Cardiac muscle cell (in vitro differentiated cells and primary cell): ENCODE results near the gene ELP5. TPM values are rescaled to one million over a fixed set of nuclear protein-coding genes. Genes with fewer than 3 reads are reported as not detected.

ENCODE experiments used
- DNase-seq, 2 donors: peaks; one replicate each; pipeline versions ENCODE4 v3.0.0 to v3.0.0-alpha.2; 2010 to 2017; ENCODE audit warnings: low read depth in 1 of 2, low spot score in 1 of 2
- H3K27ac ChIP-seq: fragments of 200-600 bp; sonication (generic); 2 replicates; pipeline ENCODE4 v1.5.1; 2016
- H3K27me3 ChIP-seq: fragments of 200-600 bp; sonication (generic); 2 replicates; pipeline ENCODE4 v1.6.0; 2016; ENCODE audit warnings: control low read depth
- H3K36me3 ChIP-seq: fragments of 200-600 bp; sonication (generic); 2 replicates; pipeline ENCODE4 v1.5.1; 2016; ENCODE audit warnings: control low read depth
- H3K4me1 ChIP-seq: fragments of 200-600 bp; sonication (generic); 2 replicates; pipeline ENCODE4 v1.8.1; 2017; ENCODE audit warnings: low read depth, mild to moderate bottlenecking, mixed run types
- H3K4me3 ChIP-seq: fragments of 200-600 bp; sonication (generic); 2 replicates; pipeline ENCODE4 v1.5.1; 2016; ENCODE audit warnings: mild to moderate bottlenecking
- H3K9me3 ChIP-seq: fragments of 200-600 bp; sonication (generic); 2 replicates; pipeline ENCODE4 v1.5.1; 2017; ENCODE audit warnings: low read depth, mild to moderate bottlenecking, control low read depth
- CTCF ChIP-seq: IDR thresholded peaks from 2 replicates; pipeline ENCODE4 v1.5.1; 2012; ENCODE audit warnings: low read depth, mild to moderate bottlenecking, low read length
- polyA plus RNA-seq: library from polyadenylated mRNA; unstranded; fragments of >200 nt; fragmentation: Nextera tagmentation; extraction: Ambion mirVana; gene quantifications from 2 replicates; pipeline ENCODE4 v1.2.1, GENCODE V29; 2016
- total RNA-seq: library from RNA; depleted of rRNA; stranded (reverse); fragments of >200 nt; gene quantifications from 2 replicates; pipeline ENCODE4 v1.2.3, GENCODE V29; 2016

ELP5 gene
- total and polyA plus RNA-seq, 2 experiments from 2014 or later: 54.5 to 62.3 TPM

GRCh38 chr17:7246779-7247178 lies 5.2 kb upstream of the ELP5 start:
- Histone ChIP-seq H3K4me3 (no peak overlapping the region), H3K4me1 (peaks cover 21% of the 10 kb centered on the region), H3K27ac (no peak overlapping the region), H3K36me3 (peaks cover 17% of the 10 kb centered on the region), H3K9me3 (no peaks in the 10 kb centered on the region), H3K27me3 (no peaks in the 10 kb centered on the region)
- DNase-seq: no peak
- no peak for TF ChIP-seq CTCF

GRCh38 chr17:7248796-7249195 lies 3.2 kb upstream of the ELP5 start:
- TF ChIP-seq CTCF: no peak
- H3K9me3 ChIP-seq: no peaks in the 10 kb centered on the region
- peak overlapping the region; percentile 70 for H3K27ac ChIP-seq
- no peak for DNase-seq
- no peak overlapping the region for H3K4me3 ChIP-seq
- H3K4me1 ChIP-seq: peaks cover 19% of the 10 kb centered on the region
- H3K36me3 ChIP-seq: peaks cover 17% of the 10 kb centered on the region
- H3K27me3 ChIP-seq: no peaks in the 10 kb centered on the region

- no peaks in the 10 kb centered on the region for H3K27me3 ChIP-seq
- H3K27ac ChIP-seq: peak overlapping the region; percentile 70
- TF ChIP-seq CTCF: no peak
- DNase-seq: no peak
- peaks cover 17% of the 10 kb centered on the region for H3K36me3 ChIP-seq
- H3K4me1 ChIP-seq: peaks cover 19% of the 10 kb centered on the region
- H3K9me3 ChIP-seq: no peaks in the 10 kb centered on the region
- H3K4me3 ChIP-seq: no peak overlapping the region
Measured at GRCh38 chr17:7249214-7249613, 2.8 kb upstream of the ELP5 start.

GRCh38 chr17:7249830-7250229 lies 2.2 kb upstream of the ELP5 start:
- DNase-seq: no peak
- no peak for TF ChIP-seq CTCF
- peaks cover 19% of the 10 kb centered on the region for H3K4me1 ChIP-seq
- H3K9me3 ChIP-seq: no peaks in the 10 kb centered on the region
- H3K27ac ChIP-seq: peak overlapping the region; percentile 99
- H3K36me3 ChIP-seq: peaks cover 14% of the 10 kb centered on the region
- H3K4me3 ChIP-seq: peak overlapping the region; percentile 69
- no peaks in the 10 kb centered on the region for H3K27me3 ChIP-seq

- TF ChIP-seq CTCF: no peak
- Histone ChIP-seq H3K36me3 (peaks cover 11% of the 10 kb centered on the region), H3K27me3 (no peaks in the 10 kb centered on the region), H3K9me3 (no peaks in the 10 kb centered on the region), H3K4me3 (peak overlapping the region; percentile 69), H3K27ac (peak overlapping the region; percentile 99), H3K4me1 (peaks cover 19% of the 10 kb centered on the region)
- no peak for DNase-seq
Measured at GRCh38 chr17:7250695-7251627, 1.1 kb upstream of the ELP5 start.
